ENCODE measurements around the gene GLRX3.

GRCh38 chr10:130128922-130129321, 7.3 kb upstream of the GLRX3 start:
- TF ChIP-seq POLR2A (IDR thresholded peaks at IDR 0.05) (no peak), CTCF (IDR thresholded peaks at IDR 0.05 in 4 of 5, conservative IDR thresholded peaks at IDR 0.05 in 1 of 5) (no peak)

All from gastrocnemius medialis (tissue), 4 donors.